Superior temporal gyrus (tissue), 1 donor: ENCODE data around the gene NAP1L4.

Source experiments
- DNase-seq: peaks from one replicate; pipeline ENCODE4 v3.0.0-alpha.2; 2016; ENCODE audit errors: extremely low spot score

The NAP1L4 gene

GRCh38 chr11:2992234-2992996 lies at the start of gene NAP1L4:
TSS of gene NAP1L4 (minus strand) at chr11:2992329. CDS start at chr11:2979220, 13,109 bp downstream.
- peak; percentile 98 for DNase-seq

- DNase-seq, result no peak
These were observed 48.8 kb upstream of the NAP1L4 start for GRCh38 chr11:3040881-3041280.

GRCh38 chr11:3037945-3038271 lies 45.8 kb upstream of the NAP1L4 start:
- DNase-seq, result peak; percentile 33

- peak; percentile 93 for DNase-seq
These were observed 45.2 kb upstream of the NAP1L4 start for GRCh38 chr11:3037040-3037944.

- DNase-seq, result peak; percentile 50
These were observed 44.3 kb upstream of the NAP1L4 start for GRCh38 chr11:3036419-3036818.

- DNase-seq, result no peak
These were observed 43.2 kb upstream of the NAP1L4 start for GRCh38 chr11:3035333-3035732.

GRCh38 chr11:3030289-3031070 lies 38.4 kb upstream of the NAP1L4 start:
- peak; percentile 35 for DNase-seq

GRCh38 chr11:3028813-3029212 lies 36.7 kb upstream of the NAP1L4 start:
- DNase-seq, result no peak

- no peak for DNase-seq
These were observed 34.7 kb upstream of the NAP1L4 start for GRCh38 chr11:3026803-3027202.

- no peak for DNase-seq
These were observed 30.9 kb upstream of the NAP1L4 start for GRCh38 chr11:3022982-3023381.

- no peak for DNase-seq
These were observed 30.3 kb upstream of the NAP1L4 start for GRCh38 chr11:3022300-3022967.

- DNase-seq, result peak; percentile 79
These were observed 29.0 kb upstream of the NAP1L4 start for GRCh38 chr11:3021125-3021524.

- DNase-seq, result no peak
These were observed 27.9 kb upstream of the NAP1L4 start for GRCh38 chr11:3020011-3020410.

- DNase-seq, result no peak
These were observed 26.5 kb upstream of the NAP1L4 start for GRCh38 chr11:3018596-3018995.

- DNase-seq, result no peak
These were observed 24.7 kb upstream of the NAP1L4 start for GRCh38 chr11:3016861-3017260.

GRCh38 chr11:3015796-3016195 lies 23.7 kb upstream of the NAP1L4 start:
- no peak for DNase-seq

- no peak for DNase-seq
These were observed 22.8 kb upstream of the NAP1L4 start for GRCh38 chr11:3014943-3015342.

GRCh38 chr11:3014057-3014938 lies 22.2 kb upstream of the NAP1L4 start:
- DNase-seq, result no peak

GRCh38 chr11:3011891-3012885 lies 20.1 kb upstream of the NAP1L4 start:
- DNase-seq, result no peak
